ENCODE data around the gene RABGAP1L. TPM values are rescaled to one million over a fixed set of nuclear protein-coding genes. Genes with fewer than 3 reads are reported as not detected.
"Not testable (repeated sequence)": the region's sequence is repeated elsewhere in the genome, so short reads cannot be mapped to it uniquely, and the experiment has no call there.

RABGAP1L gene
- polyA plus RNA-seq, 1 donor (not counting 4 experiments of a cell fraction or from before 2014, with no cell fraction given): 24.2 TPM

GRCh38 chr1:174583316-174583715, 424.0 kb downstream of the RABGAP1L start:
- dilution Hi-C loops (cut with MboI; ENCODE audit: extremely low pct_ligation_motif_present, low sequenced_read_pairs): no loop called here
- no peaks in the 10 kb centered on the region for H4K20me1 ChIP-seq (ENCODE audit: control insufficient read depth, extremely low read depth, insufficient read depth, low read length)

GRCh38 chr1:174584071-174584470, 424.8 kb downstream of the RABGAP1L start:
- no peak overlapping the region for H3K4me3 ChIP-seq (ENCODE audit: control insufficient read depth in 2 of 3, extremely low read depth in 1 of 3, insufficient read depth in 2 of 3, low read depth in 1 of 3, low read length in 3 of 3)
- DNase-seq (ENCODE audit: low read depth, low spot score) (no peak), FAIRE-seq (no peak)
- no peak overlapping the region for H3K4me2 ChIP-seq (ENCODE audit: control insufficient read depth, extremely low read depth, insufficient read depth, low read depth, low read length)
- no peaks in the 10 kb centered on the region for H3K4me1 ChIP-seq (ENCODE audit: control insufficient read depth, extremely low read depth, insufficient read depth, low read length)
- TF ChIP-seq, protein P1, sequence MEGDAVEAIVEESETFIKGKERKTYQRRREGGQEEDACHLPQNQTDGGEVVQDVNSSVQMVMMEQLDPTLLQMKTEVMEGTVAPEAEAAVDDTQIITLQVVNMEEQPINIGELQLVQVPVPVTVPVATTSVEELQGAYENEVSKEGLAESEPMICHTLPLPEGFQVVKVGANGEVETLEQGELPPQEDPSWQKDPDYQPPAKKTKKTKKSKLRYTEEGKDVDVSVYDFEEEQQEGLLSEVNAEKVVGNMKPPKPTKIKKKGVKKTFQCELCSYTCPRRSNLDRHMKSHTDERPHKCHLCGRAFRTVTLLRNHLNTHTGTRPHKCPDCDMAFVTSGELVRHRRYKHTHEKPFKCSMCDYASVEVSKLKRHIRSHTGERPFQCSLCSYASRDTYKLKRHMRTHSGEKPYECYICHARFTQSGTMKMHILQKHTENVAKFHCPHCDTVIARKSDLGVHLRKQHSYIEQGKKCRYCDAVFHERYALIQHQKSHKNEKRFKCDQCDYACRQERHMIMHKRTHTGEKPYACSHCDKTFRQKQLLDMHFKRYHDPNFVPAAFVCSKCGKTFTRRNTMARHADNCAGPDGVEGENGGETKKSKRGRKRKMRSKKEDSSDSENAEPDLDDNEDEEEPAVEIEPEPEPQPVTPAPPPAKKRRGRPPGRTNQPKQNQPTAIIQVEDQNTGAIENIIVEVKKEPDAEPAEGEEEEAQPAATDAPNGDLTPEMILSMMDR (optimal IDR thresholded peaks at IDR 0.05 in 1 of 3, IDR thresholded peaks at IDR 0.05 in 1 of 3, conservative IDR thresholded peaks at IDR 0.05 in 1 of 3; ENCODE audit: extremely low read depth in 1 of 3, insufficient read depth in 2 of 3, low read length in 3 of 3): no peak
- no peak for TF ChIP-seq EZH2 (IDR thresholded peaks at IDR 0.05; ENCODE audit: low read length)
- no peaks in the 10 kb centered on the region for H3K27me3 ChIP-seq (ENCODE audit: control insufficient read depth, extremely low read depth, insufficient read depth, low read length)
- dilution Hi-C loops (cut with MboI; ENCODE audit: extremely low pct_ligation_motif_present, low sequenced_read_pairs): no loop called here
- no peaks in the 10 kb centered on the region for H3K36me3 ChIP-seq (ENCODE audit: control insufficient read depth in 2 of 2, extremely low read depth in 1 of 2, insufficient read depth in 2 of 2, low read length in 2 of 2)
- no peaks in the 10 kb centered on the region for H3K79me2 ChIP-seq (ENCODE audit: control insufficient read depth, insufficient read depth, low read length)
- H3K9me1 ChIP-seq (ENCODE audit: control insufficient read depth, extremely low read depth, insufficient read depth, low read length): no peaks in the 10 kb centered on the region
- no peak overlapping the region for H2AFZ ChIP-seq (ENCODE audit: control insufficient read depth, low read length)
- H3K9ac ChIP-seq (ENCODE audit: control insufficient read depth, extremely low read depth, insufficient read depth, low read length): no peak overlapping the region
- no peaks in the 10 kb centered on the region for H4K20me1 ChIP-seq (ENCODE audit: control insufficient read depth, extremely low read depth, insufficient read depth, low read length)
- no peaks in the 10 kb centered on the region for H3K9me3 ChIP-seq (ENCODE audit: control insufficient read depth, low read depth, low read length)
- no peak overlapping the region for H3K27ac ChIP-seq (ENCODE audit: control insufficient read depth, insufficient read depth, low read length)

More at GRCh38 chr1:174583316-174583715, 424.0 kb downstream of the RABGAP1L start:
- H3K27ac ChIP-seq (ENCODE audit: control insufficient read depth, insufficient read depth, low read length): no peak overlapping the region
- no peak for TF ChIP-seq EZH2 (IDR thresholded peaks at IDR 0.05; ENCODE audit: low read length)
- TF ChIP-seq, protein P1 (optimal IDR thresholded peaks at IDR 0.05 in 1 of 3, IDR thresholded peaks at IDR 0.05 in 1 of 3, conservative IDR thresholded peaks at IDR 0.05 in 1 of 3; ENCODE audit: extremely low read depth in 1 of 3, insufficient read depth in 2 of 3, low read length in 3 of 3): no peak
- no peak overlapping the region for H3K4me3 ChIP-seq (ENCODE audit: control insufficient read depth in 2 of 3, extremely low read depth in 1 of 3, insufficient read depth in 2 of 3, low read depth in 1 of 3, low read length in 3 of 3)
- H3K27me3 ChIP-seq (ENCODE audit: control insufficient read depth, extremely low read depth, insufficient read depth, low read length): no peaks in the 10 kb centered on the region
- no peaks in the 10 kb centered on the region for H3K9me1 ChIP-seq (ENCODE audit: control insufficient read depth, extremely low read depth, insufficient read depth, low read length)
- no peaks in the 10 kb centered on the region for H3K79me2 ChIP-seq (ENCODE audit: control insufficient read depth, insufficient read depth, low read length)
- no peak overlapping the region for H2AFZ ChIP-seq (ENCODE audit: control insufficient read depth, low read length)
- H3K9ac ChIP-seq (ENCODE audit: control insufficient read depth, extremely low read depth, insufficient read depth, low read length): no peak overlapping the region
- no peaks in the 10 kb centered on the region for H3K4me1 ChIP-seq (ENCODE audit: control insufficient read depth, extremely low read depth, insufficient read depth, low read length)
- no peaks in the 10 kb centered on the region for H3K36me3 ChIP-seq (ENCODE audit: control insufficient read depth in 2 of 2, extremely low read depth in 1 of 2, insufficient read depth in 2 of 2, low read length in 2 of 2)
- no peaks in the 10 kb centered on the region for H3K9me3 ChIP-seq (ENCODE audit: control insufficient read depth, low read depth, low read length)
- DNase-seq (ENCODE audit: low read depth, low spot score) (no peak), FAIRE-seq (peak; percentile 13)
- no peak overlapping the region for H3K4me2 ChIP-seq (ENCODE audit: control insufficient read depth, extremely low read depth, insufficient read depth, low read depth, low read length)

- H3K4me1 ChIP-seq (ENCODE audit: control insufficient read depth, extremely low read depth, insufficient read depth, low read length); H3K79me2 ChIP-seq (ENCODE audit: control insufficient read depth, insufficient read depth, low read length); H3K9me1 ChIP-seq (ENCODE audit: control insufficient read depth, extremely low read depth, insufficient read depth, low read length); H3K9me3 ChIP-seq (ENCODE audit: control insufficient read depth, low read depth, low read length); H3K4me2 ChIP-seq (ENCODE audit: control insufficient read depth, extremely low read depth, insufficient read depth, low read depth, low read length); H3K36me3 ChIP-seq (ENCODE audit: control insufficient read depth in 2 of 2, extremely low read depth in 1 of 2, insufficient read depth in 2 of 2, low read length in 2 of 2); H3K27me3 ChIP-seq (ENCODE audit: control insufficient read depth, extremely low read depth, insufficient read depth, low read length); H2AFZ ChIP-seq (ENCODE audit: control insufficient read depth, low read length); DNase-seq (ENCODE audit: low read depth, low spot score); H3K27ac ChIP-seq (ENCODE audit: control insufficient read depth, insufficient read depth, low read length); H3K4me3 ChIP-seq (ENCODE audit: control insufficient read depth in 2 of 3, extremely low read depth in 1 of 3, insufficient read depth in 2 of 3, low read depth in 1 of 3, low read length in 3 of 3); H3K9ac ChIP-seq (ENCODE audit: control insufficient read depth, extremely low read depth, insufficient read depth, low read length); FAIRE-seq; H4K20me1 ChIP-seq (ENCODE audit: control insufficient read depth, extremely low read depth, insufficient read depth, low read length); dilution Hi-C loops (cut with MboI; ENCODE audit: extremely low pct_ligation_motif_present, low sequenced_read_pairs): not testable (repeated sequence)
These were observed 429.3 kb downstream of the RABGAP1L start for GRCh38 chr1:174588618-174589017.

Measured in keratinocyte (primary cell).